Prostate gland (tissue), 2 donors: ENCODE data around the gene WDR12. TPM values are rescaled to one million over a fixed set of nuclear protein-coding genes. Genes with fewer than 3 reads are reported as not detected.
"Not testable (repeated sequence)": the region's sequence is repeated elsewhere in the genome, so short reads cannot be mapped to it uniquely, and the experiment has no call there.

Experiments used
- DNase-seq: peaks from one replicate; pipeline ENCODE4 v3.0.0-alpha.2; 2019; ENCODE audit warnings: low spot score
- H3K27ac ChIP-seq, 2 donors: fragments of 200-600 bp; sonication (generic); 2 replicates each; pipeline ENCODE4 v1.5.1; 2017 to 2019
- H3K27me3 ChIP-seq: fragments of 200-600 bp; sonication (generic); replicated peaks from 2 replicates; pipeline ENCODE4 v1.5.1; 2019; ENCODE audit not compliant: insufficient read depth
- H3K36me3 ChIP-seq, 2 donors: fragments of 200-600 bp; sonication (generic); 1 replicate in 1 of 2; 2 replicates in 1 of 2; pipeline versions ENCODE4 v1.5.1 to v1.8.1; 2017 to 2019
- H3K4me1 ChIP-seq: fragments of 200-600 bp; sonication (generic); replicated peaks from 2 replicates; pipeline ENCODE4 v1.5.1; 2019
- H3K4me3 ChIP-seq, 2 donors: fragments of 200-600 bp; sonication (generic); 2 replicates each; pipeline ENCODE4 v1.5.1; 2017 to 2019
- H3K9me3 ChIP-seq: fragments of 200-600 bp; sonication (generic); 2 replicates; pipeline ENCODE4 v1.5.1; 2017
- CTCF ChIP-seq, 4 experiments: fragments of 200-600 bp in 2 of 4; fragments of 450-650 bp in 2 of 4; sonication (generic) in 2 of 4; IDR thresholded peaks; 1 replicate in 3 of 4; 2 replicates in 1 of 4; pipeline ENCODE4 v1.5.1; 2016 to 2019; ENCODE audit warnings: antibody characterized with exemption in 4 of 4, mild to moderate bottlenecking in 2 of 4, moderate library complexity in 2 of 4
- POLR2A ChIP-seq: fragments of 450-650 bp; IDR thresholded peaks from one replicate; pipeline ENCODE4 v1.6.1; 2016; ENCODE audit warnings: antibody characterized with exemption, mild to moderate bottlenecking
- POLR2AphosphoS5 ChIP-seq: sonication (generic); formaldehyde crosslinking; IDR thresholded peaks from one replicate; pipeline ENCODE4 v1.6.1; 2017; ENCODE audit warnings: antibody characterized with exemption
- WGBS: methylation state at CpG from one replicate; pipeline ENCODE4 v1.1.5; 2018; 5-methylcytosine and 5-hydroxymethylcytosine counted together
- intact Hi-C: fragments of 100-400 bp; cut with DNase I; formaldehyde crosslinking; loops from one replicate; pipeline ENCODE4 v1.14.2; 2022
- total RNA-seq, 2 donors: library from RNA; depleted of rRNA; stranded (reverse); fragments of >200 nt; gene quantifications; one replicate each; pipeline ENCODE4 v1.1.0, GENCODE V29; 2016

The WDR12 gene
- total RNA-seq, 2 donors from 2014 or later, result 8.9 to 10.5 TPM

GRCh38 chr2:202870431-202871299 lies 40.8 kb downstream of the WDR12 start:
- no peaks in the 10 kb centered on the region for H3K4me1 ChIP-seq
- peak; percentile 60 for DNase-seq

GRCh38 chr2:202861987-202862386 lies 49.5 kb downstream of the WDR12 start:
- TF ChIP-seq CTCF (IDR thresholded peaks at IDR 0.05), result no peak
- no peak for TF ChIP-seq POLR2A
- TF ChIP-seq POLR2AphosphoS5, result no peak
- 96% methylated on average over 3 of the region's 3 CpGs for WGBS
- Histone ChIP-seq H3K27ac (no peak overlapping the region), H3K4me3 (no peak overlapping the region), H3K36me3 (no peaks in the 10 kb centered on the region), H3K27me3 (no peaks in the 10 kb centered on the region), H3K9me3 (no peaks in the 10 kb centered on the region), H3K4me1 (no peaks in the 10 kb centered on the region)
- DNase-seq, result no peak
- intact Hi-C loops, result no loop called here

More at GRCh38 chr2:202870431-202871299, 40.8 kb downstream of the WDR12 start:
- no peaks in the 10 kb centered on the region for H3K36me3 ChIP-seq
- TF ChIP-seq POLR2AphosphoS5 (peak; percentile 38), CTCF (IDR thresholded peaks at IDR 0.05) (peak in 3 of 4 experiments; percentile 7 to 22 (median 12)), POLR2A (peak; percentile 21)
- H3K27me3 ChIP-seq, result no peaks in the 10 kb centered on the region
- peak overlapping the region; percentile 78 to 91 for H3K27ac ChIP-seq
- intact Hi-C loops, result no loop called here
- H3K9me3 ChIP-seq, result no peaks in the 10 kb centered on the region
- peak overlapping the region; percentile 65 to 90 for H3K4me3 ChIP-seq
- WGBS, result 2% methylated on average over 37 of the region's 37 CpGs

GRCh38 chr2:202858601-202859000 lies 52.9 kb downstream of the WDR12 start:
- no peak for DNase-seq
- Histone ChIP-seq H3K27ac (no peak overlapping the region), H3K4me1 (no peaks in the 10 kb centered on the region), H3K9me3 (no peaks in the 10 kb centered on the region), H3K27me3 (no peaks in the 10 kb centered on the region), H3K36me3 (no peaks in the 10 kb centered on the region), H3K4me3 (no peak overlapping the region)
- WGBS, result 90% methylated on average over 3 of the region's 3 CpGs
- TF ChIP-seq CTCF (IDR thresholded peaks at IDR 0.05), result no peak
- TF ChIP-seq POLR2A, result no peak
- TF ChIP-seq POLR2AphosphoS5, result no peak
- intact Hi-C loops, result no loop called here

- DNase-seq, H3K27me3 ChIP-seq, H3K36me3 ChIP-seq, intact Hi-C loops, H3K27ac ChIP-seq, H3K9me3 ChIP-seq, H3K4me1 ChIP-seq, H3K4me3 ChIP-seq: not testable (repeated sequence)
- WGBS, result 74% methylated on average over 3 of the region's 3 CpGs
Measured at GRCh38 chr2:202849343-202849742, 62.1 kb downstream of the WDR12 start.

GRCh38 chr2:202848813-202849212 lies 62.7 kb downstream of the WDR12 start:
- no peak for DNase-seq
- 77% methylated on average over 8 of the region's 8 CpGs for WGBS
- Histone ChIP-seq H3K9me3 (no peaks in the 10 kb centered on the region), H3K4me3 (no peak overlapping the region), H3K27ac (no peak overlapping the region), H3K36me3 (no peaks in the 10 kb centered on the region), H3K4me1 (no peaks in the 10 kb centered on the region), H3K27me3 (no peaks in the 10 kb centered on the region)
- intact Hi-C loops, result no loop called here
- TF ChIP-seq POLR2A, result no peak
- TF ChIP-seq POLR2AphosphoS5, result no peak
- TF ChIP-seq CTCF (IDR thresholded peaks at IDR 0.05), result no peak
